ENCODE results near the gene RAB15.

RAB15 gene

GRCh38 chr14:64987438-64987767 is 15.3 kb upstream of the RAB15 start:
- no peak for DNase-seq

- DNase-seq, result peak; percentile 93 to 94
Observed at GRCh38 chr14:64986648-64987437, 14.7 kb upstream of the RAB15 start, which contains the start of gene FNTB. TSS of gene FNTB (plus strand) at chr14:64986895. CDS start at chr14:64986954, 59 bp downstream.

GRCh38 chr14:64983439-64984310 is 11.5 kb upstream of the RAB15 start:
- peak; percentile 28 to 66 for DNase-seq

GRCh38 chr14:64979336-64980074 is 7.4 kb upstream of the RAB15 start:
- DNase-seq, result no peak

GRCh38 chr14:64974563-64974962 is 2.4 kb upstream of the RAB15 start:
- DNase-seq, result no peak

GRCh38 chr14:64973826-64974225 is 1.7 kb upstream of the RAB15 start:
- no peak for DNase-seq

GRCh38 chr14:64973026-64973442 is 898 bp upstream of the RAB15 start:
- DNase-seq, result no peak

- no peak for DNase-seq
Observed at GRCh38 chr14:64971491-64971942, 619 bp downstream of the RAB15 start.

- no peak for DNase-seq
Observed at GRCh38 chr14:64970776-64971477, 1.2 kb downstream of the RAB15 start.

- DNase-seq, result no peak
Observed at GRCh38 chr14:64970041-64970440, 2.1 kb downstream of the RAB15 start.

GRCh38 chr14:64968651-64969050 is 3.5 kb downstream of the RAB15 start:
- no peak for DNase-seq

GRCh38 chr14:64968167-64968566 is 4.0 kb downstream of the RAB15 start:
- DNase-seq, result no peak

- DNase-seq, result no peak
Observed at GRCh38 chr14:64966976-64967375, 5.2 kb downstream of the RAB15 start.

- no peak for DNase-seq
Observed at GRCh38 chr14:64965356-64966000, 6.7 kb downstream of the RAB15 start.

- no peak for DNase-seq
Observed at GRCh38 chr14:64963611-64964010, 8.5 kb downstream of the RAB15 start.

- DNase-seq, result no peak
Observed at GRCh38 chr14:64960762-64961276, 11.3 kb downstream of the RAB15 start.

GRCh38 chr14:64958743-64959142 is 13.4 kb downstream of the RAB15 start:
- DNase-seq, result no peak

GRCh38 chr14:64958201-64958600 is 13.9 kb downstream of the RAB15 start:
- no peak for DNase-seq

- no peak for DNase-seq
Observed at GRCh38 chr14:64956697-64957406, 15.3 kb downstream of the RAB15 start.

- DNase-seq, result no peak
Observed at GRCh38 chr14:64955297-64955696, 16.8 kb downstream of the RAB15 start.
